ENCODE results near the gene ACAP3.

DNA sequence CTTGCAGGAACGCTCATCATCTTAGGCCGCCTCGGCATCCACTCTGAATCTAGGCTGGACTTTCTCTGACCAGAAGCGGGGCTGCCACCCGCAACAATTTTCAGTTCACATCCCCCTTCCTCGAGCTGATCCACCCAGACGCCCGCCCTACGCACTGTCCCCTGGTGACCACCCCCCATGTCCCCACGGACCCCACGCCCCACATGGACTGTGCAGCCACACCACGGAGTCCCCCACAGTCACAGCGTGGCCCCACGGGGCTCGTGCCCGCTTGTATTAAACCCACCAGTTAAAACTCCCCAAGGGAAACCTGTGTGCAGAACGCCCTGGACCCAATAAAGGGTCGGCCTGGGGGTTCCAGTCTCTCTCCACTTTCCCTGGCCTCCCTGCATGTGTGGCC is 48.2 kb downstream of the ACAP3 start:
- TF ChIP-seq GATA2 (IDR thresholded peaks at IDR 0.05; ENCODE audit: low read depth, low read length) (no peak), GATA3 (IDR thresholded peaks at IDR 0.05; ENCODE audit: low read depth, low read length) (no peak)
